Skin of body (tissue), 2 donors: ENCODE data around the gene PKMYT1. TPM values are rescaled to one million over a fixed set of nuclear protein-coding genes. Genes with fewer than 3 reads are reported as not detected.
"Not testable (repeated sequence)": the region's sequence is repeated elsewhere in the genome, so short reads cannot be mapped to it uniquely, and the experiment has no call there.

Experiments
- DNase-seq: peaks from one replicate; lab custom pipeline; 2025; lab: John Stamatoyannopoulos, UW
- total RNA-seq: library from RNA; depleted of rRNA; stranded (reverse); fragments of >200 nt; gene quantifications from one replicate; pipeline ENCODE4 v1.2.3, GENCODE V29; 2014

The PKMYT1 gene
- total RNA-seq, 1 donor from 2014 or later: 3.6 TPM

DNA sequence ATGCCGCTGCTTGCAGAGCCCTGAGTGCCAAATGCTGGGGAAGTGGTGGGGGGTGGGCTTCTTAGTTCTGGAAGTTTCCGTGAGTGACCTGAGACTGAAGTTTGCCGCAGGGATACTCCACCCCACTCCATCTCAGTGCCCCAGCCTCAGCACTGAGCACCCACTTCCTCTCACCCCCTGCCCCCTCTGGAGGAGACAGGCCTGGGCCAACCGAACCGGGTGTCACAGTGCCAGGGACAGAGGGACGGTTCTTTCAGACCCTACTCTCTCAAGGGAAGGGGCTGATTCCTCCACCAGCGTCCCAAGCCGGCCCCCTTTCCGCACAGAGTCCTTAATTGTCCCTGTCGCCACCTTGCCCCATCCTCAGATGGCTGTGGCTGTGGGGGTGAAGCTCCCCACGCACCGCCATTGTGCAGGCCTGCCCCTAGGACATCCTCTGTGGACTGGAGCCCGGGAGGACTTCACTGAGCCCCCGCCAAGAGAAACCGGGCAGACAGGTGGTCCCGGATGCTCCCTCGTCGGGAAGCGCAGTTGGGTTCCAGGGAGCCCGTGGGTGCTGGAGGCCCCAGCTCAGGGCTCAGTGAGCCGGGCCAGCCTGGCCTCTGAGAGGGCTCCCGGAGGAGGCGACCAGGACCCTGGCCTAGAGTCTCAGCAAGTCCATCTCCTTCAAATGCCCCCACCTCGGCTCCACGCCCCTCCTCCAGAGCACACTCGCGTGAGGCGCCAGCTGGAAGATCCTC, 17.7 kb downstream of the PKMYT1 start:
- DNase-seq: no peak

DNA sequence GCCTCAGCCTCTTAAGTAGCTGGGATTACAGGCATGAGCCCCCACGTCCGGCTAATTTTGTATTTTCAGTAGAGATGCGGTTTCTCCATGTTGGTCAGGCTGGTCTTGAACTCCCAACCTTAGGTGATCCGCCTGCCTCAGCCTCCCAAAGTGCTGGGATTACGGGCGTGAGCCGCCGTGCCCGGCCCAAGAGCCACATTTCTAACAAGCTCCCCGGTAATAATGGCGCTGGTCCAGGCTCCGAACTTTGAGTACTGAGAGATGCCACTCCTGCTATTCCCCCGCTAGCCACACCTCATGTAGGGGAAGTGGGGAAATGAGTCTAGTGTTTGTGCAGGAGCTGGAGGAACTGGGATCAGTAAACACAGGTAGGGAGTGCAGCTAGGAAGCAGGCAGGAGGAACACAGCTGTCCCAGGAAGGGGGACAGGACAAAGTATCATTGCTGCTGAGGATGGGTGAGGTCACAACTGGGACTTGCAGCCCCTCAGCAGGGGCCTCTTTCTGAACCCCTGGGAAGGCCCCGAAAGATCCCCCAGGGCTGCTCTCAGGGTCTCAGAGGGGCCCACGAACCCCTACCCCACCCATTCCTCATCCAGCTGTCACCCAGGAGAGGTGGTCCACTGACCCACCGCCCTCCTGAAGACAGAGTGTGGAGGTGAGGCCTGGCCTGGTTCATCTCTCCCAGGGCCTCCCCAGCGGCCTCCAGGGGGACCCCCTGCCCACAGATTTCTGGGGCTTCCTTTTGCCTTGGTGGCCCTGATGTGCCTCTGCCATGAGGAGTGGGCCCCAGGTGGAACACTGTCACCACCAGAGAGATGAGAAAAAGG, 19.8 kb downstream of the PKMYT1 start:
- DNase-seq: no peak

DNA sequence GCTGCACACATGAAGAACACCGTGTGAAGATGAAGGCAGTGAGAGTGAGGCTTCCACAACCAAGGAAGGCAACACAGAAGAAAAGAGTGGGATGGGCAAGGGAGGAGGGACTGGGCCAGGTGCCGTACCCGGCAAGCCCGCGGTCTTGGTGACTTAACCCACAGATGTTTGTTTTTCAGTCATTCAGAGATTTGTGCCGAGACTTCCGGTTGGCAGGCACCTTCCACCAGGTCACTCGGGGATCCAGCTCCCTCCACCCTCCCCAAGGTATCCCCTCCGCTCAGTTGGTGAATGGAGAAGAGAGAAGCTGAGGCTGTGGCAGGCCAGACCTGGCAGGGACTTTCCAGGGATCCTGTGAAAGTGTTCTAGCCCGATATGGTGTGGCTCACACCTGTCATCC, 21.0 kb downstream of the PKMYT1 start:
- DNase-seq: no peak

DNA sequence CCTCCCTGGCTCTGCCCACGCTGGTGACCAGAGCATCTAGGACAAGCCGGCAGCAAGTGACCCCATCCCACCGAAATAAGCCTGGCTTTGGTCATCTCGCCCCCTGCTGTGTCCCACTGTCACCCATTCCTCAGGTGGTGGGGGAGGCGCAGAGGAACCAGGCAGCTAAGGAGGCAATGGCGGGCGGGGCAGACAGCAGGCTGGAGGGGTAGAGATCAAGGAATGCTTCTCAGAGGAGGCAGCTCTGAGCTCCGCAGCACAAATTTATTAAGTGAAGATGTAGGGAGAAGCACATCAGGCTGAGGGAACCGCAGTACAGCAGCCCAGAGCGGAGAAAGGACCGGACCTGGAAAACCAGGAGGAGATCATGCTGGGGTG, 23.7 kb downstream of the PKMYT1 start:
- no peak for DNase-seq

DNA sequence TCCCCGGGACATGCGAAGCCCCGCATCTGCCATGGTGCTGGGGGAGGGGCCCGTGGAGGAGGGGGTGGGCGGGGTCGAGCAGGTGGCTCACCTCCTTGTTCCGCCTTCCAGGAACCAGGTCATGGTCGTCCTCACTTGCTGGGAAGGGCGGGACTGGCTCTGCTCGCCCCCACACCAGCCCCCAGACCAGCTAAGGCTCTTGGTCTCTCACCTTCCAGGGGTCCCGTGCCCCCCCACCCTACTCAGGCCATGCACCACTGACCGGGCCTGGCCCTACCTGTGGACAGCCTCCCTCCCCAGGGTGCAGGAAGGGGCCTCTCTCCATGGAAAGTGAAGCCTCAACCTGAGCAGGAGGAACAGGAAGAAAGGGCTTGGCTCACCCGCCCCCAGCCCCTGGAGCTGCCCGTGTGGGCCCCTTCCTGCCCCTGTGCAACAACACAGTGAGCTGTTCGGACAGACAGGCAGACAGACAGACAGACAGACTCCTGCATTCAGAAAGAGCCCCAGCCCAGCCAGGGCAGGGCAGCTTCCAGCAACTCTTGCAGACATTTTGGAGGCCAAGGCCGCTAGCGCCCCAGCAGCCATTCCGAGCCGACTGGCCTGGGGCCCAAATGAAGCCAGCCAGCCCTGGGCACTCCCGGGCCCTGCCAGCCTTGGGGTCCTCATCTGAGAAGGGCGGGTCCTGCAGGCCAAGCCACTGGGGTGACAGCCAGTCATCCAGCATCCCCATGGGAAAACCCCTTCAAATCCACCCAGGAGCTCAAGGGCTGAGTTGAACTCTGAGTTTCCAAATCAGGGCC, 24.3 kb downstream of the PKMYT1 start:
- no peak for DNase-seq

DNA sequence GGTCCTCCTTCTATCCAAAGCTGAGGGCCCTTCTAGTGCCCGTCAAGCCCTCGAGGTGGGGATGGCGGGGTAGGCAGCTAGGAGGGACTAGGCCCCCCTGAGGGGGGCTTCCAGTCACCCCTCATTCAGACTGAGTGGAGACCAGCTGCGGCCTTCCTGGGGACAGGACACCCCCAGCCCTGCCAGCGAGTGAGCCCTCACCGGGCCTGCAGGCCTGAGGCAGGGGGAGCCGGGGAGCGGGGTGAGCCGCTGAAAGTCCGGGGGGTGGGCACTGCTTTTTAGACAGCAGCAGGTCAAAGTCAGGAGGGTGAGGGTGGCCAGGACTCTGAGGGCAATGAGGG, 24.8 kb downstream of the PKMYT1 start:
- DNase-seq: no peak

DNA sequence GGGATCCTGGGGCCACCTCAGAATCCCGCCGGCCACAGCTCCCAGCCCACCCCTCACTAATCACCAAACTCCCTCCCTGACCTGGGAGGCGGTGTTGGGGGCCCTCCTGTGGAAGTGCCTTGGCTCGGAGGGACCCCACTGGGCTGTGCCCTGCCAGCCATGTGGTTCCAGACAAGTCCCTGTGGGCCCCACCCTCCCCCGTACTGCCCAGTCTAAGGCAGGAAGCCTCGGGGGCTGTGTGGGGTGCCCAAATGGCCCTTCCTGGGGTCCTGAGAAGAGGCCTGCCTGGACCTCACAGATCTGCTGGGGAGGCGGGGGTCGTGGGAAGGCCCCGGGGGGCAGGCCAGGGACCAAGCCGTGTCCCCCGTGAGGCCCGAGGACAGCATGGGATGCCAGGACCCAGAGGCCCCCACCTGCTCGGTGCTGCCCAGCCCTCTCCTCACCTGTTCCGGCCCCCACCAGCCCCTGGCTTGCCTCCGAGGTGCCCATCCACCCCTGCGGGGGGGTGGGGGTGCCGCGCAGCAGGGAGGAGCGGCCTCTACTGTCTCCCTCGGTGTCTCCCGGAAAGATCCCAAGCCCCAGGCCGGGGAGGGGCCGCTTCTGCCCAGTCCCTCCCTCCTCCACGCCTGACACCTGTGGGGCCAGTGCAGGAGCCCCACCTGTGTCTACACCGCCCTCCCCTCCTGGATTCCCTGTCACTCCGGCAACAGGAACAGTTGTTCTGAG, 25.4 kb downstream of the PKMYT1 start:
- no peak for DNase-seq

DNA sequence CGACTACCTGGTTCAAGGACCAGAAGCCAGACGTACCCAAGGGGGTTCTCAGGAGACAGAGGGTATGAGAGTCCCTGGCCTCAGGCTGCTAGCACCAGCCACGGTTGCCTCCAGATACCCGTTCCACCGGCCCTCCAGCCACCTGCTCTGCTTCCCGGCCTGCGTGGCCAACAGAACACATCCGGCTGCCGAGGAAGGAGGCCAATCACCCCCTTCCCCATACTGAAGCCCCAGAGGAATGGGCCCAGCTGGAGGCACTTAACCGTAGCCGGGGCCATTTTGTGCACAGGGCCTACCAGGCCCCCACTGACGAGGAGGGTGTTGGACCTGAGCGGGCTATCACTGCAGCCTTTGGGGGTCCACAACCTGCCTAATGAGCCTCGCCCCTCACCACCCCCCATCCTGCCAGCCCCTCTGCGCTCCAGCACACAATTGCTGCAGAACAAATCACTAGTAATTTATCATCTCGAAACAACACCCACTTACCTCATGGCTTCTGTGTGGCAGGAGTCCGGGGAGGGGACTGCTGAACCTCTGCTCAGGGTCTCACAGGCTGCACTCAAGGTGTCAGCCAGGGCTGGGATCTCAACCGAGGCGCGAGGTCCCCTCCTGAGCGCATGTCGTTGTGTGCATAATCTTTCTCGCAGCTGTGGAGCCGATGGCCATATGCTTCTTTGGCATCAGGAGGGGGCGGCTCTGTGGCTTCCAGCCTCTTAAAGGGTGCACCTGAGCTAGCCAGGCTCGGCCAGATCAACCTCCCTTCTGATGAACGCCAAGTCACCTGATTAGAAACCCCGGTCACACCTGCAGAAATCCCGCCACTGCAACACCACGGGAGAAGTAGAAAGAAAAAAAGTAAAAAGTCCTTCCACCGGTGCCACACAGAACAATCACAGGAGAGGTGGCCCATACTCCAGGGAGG, 26.3 kb downstream of the PKMYT1 start:
- DNase-seq: no peak

DNA sequence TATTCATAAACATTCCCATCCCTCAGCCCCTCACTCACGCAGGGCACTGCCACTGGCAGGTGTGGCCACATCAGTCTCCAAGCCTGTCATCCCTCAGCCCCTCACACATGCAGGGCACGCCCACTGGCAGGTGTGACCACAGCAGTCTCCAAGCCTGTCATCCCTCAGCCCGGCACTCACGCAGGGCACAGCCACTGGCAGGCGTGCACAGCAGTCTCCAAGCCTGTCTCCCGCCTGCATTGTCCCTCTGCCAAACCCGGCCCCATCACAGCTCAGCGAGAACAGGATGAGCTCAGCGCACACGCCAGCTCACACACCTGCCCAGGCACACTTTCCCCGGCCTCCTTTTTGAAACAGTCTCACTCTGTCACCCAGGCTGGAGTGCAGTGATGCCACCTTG, 27.6 kb downstream of the PKMYT1 start:
- DNase-seq: no peak

DNA sequence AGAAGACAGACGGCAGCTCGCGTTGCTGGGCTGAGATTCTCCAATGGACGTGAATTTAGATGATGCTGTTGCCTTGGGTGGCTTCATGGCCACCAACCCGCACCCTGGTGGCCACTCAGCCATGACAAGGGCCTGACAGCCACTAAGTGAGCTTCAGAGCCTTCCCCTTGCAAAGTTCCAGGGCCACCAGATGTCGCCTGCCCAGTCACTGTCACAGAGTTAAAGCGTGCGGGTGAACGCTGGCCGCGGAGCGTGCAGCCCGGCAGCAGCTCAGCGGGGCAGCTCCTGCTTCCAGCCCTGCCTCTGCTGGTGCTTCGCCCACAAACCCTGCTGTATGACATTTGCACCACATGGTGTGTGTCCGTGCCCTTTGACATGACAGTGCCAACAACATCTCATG, 29.5 kb downstream of the PKMYT1 start:
- no peak for DNase-seq

DNA sequence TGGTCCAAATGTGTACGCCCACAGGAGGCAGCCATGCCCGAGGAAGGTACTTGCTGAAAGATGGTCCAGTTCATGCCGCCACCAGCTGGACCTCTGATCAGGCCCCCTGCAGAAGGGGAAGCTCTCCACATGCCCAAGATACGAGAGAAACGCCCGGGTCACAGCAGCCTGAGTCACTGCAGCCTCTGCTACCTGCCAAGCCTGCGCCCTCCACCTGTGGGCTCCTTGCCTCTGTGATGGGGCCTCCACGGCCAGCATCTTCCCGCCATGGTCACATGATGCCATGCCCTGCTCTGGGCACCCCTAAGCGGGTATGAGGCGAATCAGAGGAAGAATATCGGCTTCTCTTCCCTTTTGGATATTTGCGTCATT, 29.9 kb downstream of the PKMYT1 start:
- no peak for DNase-seq

DNA sequence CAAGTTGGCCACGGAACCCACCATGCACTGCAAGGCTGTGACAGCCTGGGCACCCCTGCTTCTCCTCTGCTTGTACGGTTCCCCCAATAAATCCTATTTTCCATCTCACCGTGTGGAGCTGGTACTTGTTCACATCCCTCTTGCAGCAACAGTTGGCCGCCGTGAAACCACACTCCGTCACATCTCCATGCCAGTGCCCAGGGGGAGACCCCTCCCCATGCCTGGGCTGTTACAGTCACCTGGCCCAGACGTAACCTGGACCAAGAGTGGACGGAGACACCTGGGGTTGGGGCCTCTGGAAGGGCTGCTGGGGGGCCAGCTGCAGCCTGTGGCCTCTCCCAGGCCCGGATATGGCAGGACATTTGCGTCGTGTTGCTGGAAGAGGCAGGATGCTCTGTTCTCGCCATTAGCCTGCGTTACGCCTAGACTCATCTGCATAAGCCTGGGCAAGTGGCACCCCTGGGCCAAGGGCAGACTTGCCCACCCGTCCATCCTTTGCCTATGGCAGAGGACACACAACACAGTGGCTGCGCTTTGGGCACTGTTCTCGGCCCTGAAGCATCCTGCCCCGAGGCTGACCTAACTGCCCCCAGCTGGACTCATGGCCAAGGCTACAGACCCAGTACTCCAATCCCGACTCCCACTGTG, 30.4 kb downstream of the PKMYT1 start:
- DNase-seq: no peak

DNA sequence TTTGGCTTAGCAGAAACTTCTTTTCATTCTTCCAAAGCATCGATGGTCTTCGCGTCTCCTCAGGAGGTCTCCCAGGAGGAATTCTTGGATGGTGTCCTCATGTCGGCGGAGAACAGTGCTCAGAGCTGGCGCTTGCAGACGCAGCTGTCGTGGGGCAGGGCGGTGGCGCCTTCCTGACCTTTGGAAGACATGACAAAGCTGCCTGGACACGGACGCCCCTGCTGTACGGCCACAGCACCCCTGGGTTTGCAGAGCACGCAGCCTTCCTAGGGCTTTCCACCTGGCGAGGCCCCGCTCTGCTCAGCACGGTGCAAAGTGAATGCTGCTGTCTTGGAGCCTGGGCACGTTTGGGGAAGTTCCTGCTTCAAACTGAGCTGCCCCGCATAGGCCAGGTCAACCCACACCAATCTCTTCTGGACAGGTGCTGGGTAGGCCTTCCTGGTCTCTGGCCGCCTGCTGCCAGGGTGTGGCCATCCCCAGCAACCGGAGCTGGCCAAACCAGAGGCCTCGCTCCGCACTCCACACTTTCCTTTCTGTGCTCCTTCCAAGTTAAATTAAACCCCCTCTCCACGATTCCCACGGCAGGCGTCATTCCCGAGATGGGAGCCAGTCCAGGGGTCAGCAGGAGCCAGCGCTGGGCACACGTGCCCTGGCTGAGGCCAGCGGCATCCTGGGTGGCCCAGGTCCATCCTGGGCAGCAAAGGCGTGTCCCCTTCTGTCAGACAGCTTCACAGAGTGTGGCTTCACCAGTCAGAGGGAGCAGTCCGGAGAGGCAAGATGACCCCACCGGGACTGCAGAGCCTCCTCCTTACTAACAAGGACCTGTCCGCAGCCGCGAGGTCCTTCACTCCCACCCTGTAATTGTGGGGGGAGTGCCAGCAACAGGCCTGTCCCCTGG, 31.2 kb downstream of the PKMYT1 start:
- no peak for DNase-seq

DNA sequence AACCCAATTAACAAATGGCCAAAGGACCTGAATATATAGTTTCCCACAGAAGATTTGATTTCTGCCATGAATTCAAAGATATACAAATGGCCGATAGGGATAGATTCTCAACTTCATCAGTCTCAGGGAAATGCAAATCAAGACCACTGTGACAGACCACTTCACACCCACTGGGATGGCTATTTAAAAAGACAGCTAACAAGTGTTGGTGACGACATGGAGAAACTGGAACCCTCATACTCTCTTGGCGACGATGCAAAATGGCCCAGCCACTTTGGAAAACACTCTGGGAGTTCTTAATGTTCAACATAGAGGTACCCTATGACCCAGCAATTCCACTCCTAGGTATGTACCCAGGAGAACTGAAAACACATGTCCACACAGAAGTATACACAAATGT, 33.6 kb downstream of the PKMYT1 start:
- no peak for DNase-seq

DNA sequence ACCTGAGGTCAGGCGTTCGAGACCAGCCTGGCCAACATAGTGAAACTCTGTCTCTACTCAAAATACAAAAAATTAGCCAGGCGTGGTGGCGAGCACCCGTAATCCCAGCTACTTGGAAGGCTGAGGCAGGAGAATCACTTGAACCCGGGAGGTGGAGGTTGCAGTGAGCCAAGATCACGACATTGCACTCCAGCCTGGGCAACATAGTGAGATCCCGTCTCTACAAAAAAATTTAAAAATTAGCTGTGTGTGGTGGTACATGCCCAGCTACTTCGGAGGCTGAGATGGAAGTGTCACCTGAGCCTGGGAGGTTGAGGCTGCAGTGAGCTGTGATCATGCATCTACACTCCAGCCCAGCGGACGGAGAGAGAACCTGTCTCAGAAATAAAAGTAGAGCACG, 36.5 kb downstream of the PKMYT1 start:
- DNase-seq: not testable (repeated sequence)

DNA sequence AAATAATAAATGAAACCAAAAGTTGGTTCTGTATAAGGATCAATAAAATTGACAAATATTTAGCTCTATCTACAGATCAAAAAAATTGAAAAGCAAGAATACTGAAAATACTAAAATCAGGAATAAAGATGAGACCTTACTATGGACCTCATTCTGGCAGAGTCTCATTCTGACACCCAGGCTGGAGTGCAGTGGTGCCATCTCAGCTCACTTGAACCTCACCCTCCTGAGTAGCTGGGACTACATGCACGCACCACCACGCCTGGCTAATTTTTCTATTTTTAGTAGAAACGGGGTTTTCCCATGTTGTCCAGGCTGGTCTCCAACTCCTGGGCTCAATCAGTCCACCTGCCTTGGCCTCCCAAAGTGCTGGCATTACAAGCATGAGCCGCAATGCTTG, 38.2 kb downstream of the PKMYT1 start:
- no peak for DNase-seq

DNA sequence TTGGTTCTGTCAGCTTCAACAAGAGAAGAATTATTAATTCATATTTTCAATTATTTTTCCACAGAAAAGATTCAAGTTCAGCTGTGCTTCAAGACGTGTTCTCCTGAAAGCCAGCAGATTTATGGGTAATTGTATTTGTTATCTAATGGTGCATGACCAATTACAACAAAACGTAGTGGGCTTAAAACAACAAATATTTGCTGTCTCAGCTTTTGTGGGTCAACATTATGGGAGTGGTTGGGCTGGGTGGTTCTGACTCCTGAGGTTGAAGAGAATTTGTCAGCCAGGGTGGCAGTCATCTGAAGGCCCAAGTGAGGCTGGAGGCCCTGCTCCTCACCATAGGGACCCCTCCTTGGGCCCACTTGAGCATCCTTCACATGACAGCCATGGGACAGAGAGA, 40.3 kb downstream of the PKMYT1 start:
- no peak for DNase-seq

DNA sequence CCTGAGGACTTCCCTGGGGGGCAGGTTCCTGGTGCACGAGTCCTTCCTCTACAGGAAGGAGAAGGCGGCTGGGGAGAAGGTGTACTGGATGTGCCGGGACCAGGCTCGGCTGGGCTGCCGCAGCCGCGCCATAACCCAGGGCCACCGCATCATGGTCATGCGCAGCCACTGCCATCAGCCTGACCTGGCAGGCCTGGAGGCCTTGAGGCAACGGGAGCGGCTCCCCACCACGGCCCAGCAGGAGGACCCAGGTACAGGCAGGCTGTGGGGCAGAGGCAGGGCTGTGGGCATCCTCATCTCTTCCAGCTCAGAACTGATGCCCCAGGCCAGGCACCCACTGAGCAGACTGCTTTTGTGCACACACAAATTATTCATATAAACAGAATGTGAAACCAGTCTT, 42.0 kb downstream of the PKMYT1 start:
- DNase-seq: no peak

DNA sequence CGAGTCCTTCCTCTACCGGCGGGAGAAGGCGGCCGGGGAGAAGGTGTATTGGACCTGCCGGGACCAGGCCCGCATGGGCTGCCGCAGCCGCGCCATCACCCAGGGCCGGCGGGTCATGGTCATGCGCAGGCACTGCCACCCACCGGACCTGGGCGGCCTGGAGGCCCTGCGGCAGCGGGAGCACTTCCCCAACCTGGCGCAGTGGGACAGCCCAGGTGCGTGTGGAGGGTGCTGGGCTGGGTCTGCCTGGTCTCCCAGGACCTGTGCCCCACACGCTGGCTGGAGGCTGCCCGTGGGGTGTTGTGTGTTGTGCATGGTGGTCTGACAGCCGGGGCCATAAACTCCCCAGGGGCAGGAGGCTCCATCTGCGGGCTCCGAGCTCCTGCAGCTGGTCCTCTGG, 43.1 kb downstream of the PKMYT1 start:
- no peak for DNase-seq
